GM10847 (cell line): ENCODE data around the gene VRK2.

Source experiments
- POLR2A ChIP-seq: IDR thresholded peaks from 2 replicates; pipeline ENCODE4 v1.6.1; 2011; ENCODE audit not compliant: insufficient read length; ENCODE audit errors: extremely low read depth

VRK2 gene

DNA sequence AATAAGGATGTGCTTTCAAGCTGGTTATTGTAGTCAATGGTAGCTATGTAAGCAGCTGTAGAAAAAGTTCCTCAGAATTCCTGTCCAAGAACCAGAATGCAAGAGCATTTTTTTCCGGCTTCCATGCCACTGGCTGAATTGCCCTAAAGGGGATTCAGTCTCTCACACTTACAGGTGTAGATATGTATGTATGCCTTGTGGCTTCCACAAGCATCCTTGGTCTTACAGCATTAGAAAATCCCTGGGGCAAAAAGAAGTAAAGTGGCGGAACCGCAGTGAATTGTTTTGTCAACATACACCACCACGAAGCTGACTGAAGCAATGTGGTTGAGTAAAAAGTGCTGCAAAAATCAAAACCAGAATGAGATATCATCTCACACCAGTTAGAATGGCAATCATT is 139.9 kb downstream of the VRK2 start:
- no peak for TF ChIP-seq POLR2A

DNA sequence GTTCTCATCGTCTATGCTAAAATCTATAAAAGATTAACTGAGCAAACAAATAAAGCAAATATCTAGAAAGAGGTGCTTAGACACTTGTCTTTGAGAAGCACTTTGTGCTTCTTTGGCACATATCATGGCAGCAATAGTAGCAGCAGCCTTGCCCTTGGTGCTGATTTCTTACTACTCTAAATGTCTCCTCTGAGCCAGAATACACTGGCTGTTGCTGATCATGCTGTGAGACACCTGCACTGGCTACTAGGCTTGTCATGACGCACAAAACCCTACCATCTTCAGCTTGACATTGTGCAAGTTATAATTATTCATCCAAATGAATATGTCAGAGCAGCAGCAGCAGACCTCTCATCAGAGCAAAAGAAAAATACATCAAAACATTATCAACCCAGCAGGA is 147.9 kb downstream of the VRK2 start:
- no peak for TF ChIP-seq POLR2A

DNA sequence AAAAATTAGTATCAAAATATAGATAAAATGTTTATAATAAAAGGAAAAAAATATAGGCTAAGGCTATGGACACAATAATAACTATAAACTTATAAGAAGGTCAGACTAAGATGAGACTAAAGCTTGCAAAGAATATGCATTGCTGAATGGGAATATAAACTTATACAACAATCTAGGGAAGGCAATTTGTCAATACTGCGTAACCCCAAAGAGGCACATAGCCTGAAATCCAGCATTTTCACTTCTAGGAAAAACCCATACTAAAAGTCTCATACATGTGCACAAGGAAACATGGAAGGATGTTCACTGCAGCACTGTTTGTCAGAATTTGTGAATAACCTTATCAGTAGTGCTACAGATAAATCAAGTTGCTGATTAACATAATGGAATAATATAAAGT is 149.1 kb downstream of the VRK2 start:
- no peak for TF ChIP-seq POLR2A

DNA sequence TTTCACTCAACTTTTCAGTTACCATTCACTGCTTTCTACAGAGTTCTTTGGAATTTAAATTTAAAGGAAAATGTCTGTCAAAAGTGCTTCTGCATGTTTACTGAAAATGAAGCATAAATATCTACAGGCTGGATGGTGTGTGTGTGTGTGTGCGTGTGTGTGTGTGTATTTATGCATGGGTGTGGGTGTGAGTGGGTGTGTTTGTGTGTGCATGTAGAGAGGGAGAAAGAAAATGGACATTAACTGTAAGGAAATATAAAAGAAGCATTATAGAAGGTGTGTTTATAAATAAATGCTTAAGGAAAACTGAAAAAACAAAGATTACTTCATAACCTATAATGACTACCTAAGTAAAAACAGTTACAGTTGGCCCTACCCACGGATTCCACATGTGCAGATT is 151.3 kb downstream of the VRK2 start:
- TF ChIP-seq POLR2A, result no peak

DNA sequence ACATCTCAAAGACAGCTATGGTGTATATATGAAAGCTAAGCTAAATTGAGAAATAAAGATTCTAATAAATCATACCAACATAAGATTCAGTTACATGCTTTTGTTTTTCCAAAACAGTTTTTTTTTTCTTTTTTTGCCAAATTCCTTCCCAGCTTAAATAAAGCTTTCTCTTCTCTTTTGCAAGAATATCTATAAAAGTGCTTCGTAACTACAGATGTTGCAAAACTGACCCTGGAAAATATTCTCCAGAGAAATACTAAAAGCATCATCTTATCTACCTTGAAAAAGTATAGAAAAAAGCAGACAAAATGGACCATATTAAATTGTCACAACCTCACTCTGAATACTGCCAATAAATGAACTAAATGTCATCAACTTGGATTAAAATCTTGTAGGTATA is 155.8 kb downstream of the VRK2 start:
- no peak for TF ChIP-seq POLR2A

DNA sequence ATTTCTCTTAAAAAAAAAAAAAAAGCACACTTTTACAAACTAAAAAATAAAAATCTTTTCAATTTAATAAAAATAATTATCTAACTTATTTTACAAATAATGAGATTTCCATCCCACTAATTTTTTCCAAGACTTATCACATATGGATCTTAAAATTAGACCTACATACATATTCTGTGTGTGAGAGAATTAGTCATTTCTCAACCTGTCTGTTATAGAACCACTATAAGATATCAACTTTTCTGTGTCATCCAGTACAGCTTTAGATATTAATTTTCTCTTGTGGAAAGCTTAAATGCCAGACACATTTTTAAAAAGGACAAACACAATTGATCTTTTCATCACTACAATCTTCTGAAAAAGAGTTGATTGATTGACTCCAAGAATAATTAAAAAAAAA is 156.4 kb downstream of the VRK2 start:
- TF ChIP-seq POLR2A, result no peak

DNA sequence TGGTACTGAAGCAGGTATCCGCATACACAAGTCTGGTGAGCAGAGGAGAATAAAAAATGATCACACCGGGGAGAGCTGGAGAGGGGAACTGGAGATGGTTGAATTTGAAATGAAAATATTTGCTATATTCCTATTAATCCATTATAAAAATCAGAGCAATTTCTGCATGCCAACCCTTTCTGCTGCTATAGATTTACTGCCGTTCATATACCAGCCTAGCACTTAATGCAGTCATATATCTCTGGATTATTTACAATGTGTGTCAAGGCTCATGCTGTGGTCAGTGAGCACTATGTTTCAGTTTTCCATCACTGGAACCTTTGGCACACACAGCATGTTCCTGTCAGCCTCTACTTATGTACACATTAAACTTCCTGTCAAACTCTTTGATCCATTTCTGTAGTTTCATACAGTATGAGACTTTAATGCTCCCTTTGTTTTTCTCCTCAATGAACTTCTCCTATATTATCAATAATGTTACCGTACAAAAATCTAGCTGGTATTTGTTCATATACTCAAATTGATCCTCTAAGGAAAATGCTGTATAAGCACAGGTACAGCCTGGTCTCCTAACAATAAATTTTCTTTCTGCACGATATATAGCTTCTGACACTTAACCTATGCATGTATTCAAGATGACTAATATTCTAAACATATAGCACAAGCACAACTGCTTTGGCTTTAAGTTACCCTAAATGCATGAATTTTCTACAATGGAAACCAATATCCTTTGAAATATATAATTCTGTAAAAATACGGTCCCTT is 157.8 kb downstream of the VRK2 start:
- no peak for TF ChIP-seq POLR2A

DNA sequence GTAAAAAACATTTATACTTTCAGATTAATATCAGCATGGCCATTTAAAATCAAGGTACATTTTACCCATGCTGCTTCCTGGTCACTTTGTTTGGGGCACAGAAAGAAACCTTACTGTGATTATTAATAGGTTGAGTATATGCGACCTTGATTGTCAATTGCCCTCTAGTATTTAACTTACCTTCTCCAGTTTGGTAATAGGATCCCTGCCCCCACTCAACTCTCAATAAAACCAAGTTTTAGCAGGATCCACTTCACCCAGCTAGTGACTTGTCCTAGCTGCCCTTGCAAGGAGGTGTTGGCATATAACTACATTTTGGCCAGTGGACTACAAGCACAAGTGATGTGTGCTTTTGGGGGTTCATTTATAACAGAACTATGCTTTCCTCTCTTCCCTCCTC is 160.2 kb downstream of the VRK2 start:
- TF ChIP-seq POLR2A, result no peak

DNA sequence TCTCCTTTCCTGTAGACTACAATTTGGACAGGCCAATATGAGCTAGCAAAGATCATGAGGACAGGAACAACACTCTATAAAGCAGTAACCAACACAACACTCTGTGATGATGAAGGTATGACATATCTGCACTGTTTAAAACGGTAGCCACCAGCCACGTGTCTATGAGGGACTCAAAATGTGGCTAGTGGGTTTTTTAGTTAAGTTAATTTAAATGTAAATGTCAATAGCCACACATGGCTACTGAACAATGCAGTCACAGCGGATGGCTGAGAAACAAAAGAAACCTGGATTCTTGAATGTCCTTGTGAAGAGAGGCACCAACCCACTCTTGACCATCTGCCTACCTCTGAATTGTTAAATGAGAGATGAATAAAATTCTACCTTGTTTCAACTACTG is 160.6 kb downstream of the VRK2 start:
- no peak for TF ChIP-seq POLR2A
